PC-9 (cell line): Measurements from ENCODE around the gene PPM1G. TPM values are rescaled to one million over a fixed set of nuclear protein-coding genes. Genes with fewer than 3 reads are reported as not detected.

Experiments
- BruUV-seq: library from RNA; stranded (reverse); fragments of 400-500 nt; replicated peaks from 2 replicates; lab custom pipeline; 2021; lab: Mats Ljungman, UMichigan
- CTCF ChIA-PET: fragments of 300-600 bp; sonication (Branson Sonifier 250); formaldehyde crosslinking; loops from one replicate; lab custom pipeline; 2022; ENCODE audit warnings: antibody characterized with exemption; lab: Charles Lee
- POLR2A ChIA-PET: fragments of 300-600 bp; sonication (Branson Sonifier 250); formaldehyde crosslinking; loops from one replicate; lab custom pipeline; 2022; ENCODE audit warnings: antibody characterized with exemption; ENCODE audit not compliant: unreplicated experiment; lab: Charles Lee
- DNase-seq, 2 experiments: peaks; one replicate each; pipeline versions ENCODE4 v3.0.0 to v3.0.0-alpha.2; 2015 to 2022; ENCODE audit warnings: mixed read lengths in 1 of 2
- H2AFZ ChIP-seq: fragments of 200-600 bp; sonication (generic); 2 replicates; pipeline ENCODE4 v1.8.1; 2017; ENCODE audit warnings: antibody characterized with exemption
- H3F3A ChIP-seq: fragments of 200-600 bp; sonication (generic); 2 replicates; pipeline ENCODE4 v1.8.1; 2017; ENCODE audit warnings: antibody characterized with exemption, mild to moderate bottlenecking, low read depth; ENCODE audit not compliant: insufficient read depth
- H3K27ac ChIP-seq: fragments of 200-600 bp; sonication (generic); 2 replicates; pipeline ENCODE4 v1.6.1; 2016; ENCODE audit warnings: mixed run types
- H3K27me3 ChIP-seq: fragments of 200-600 bp; sonication (generic); 2 replicates; pipeline ENCODE4 v1.6.1; 2016; ENCODE audit warnings: low read depth, mixed run types; ENCODE audit not compliant: insufficient read depth
- H3K36me3 ChIP-seq: fragments of 200-600 bp; sonication (generic); 2 replicates; pipeline ENCODE4 v1.6.1; 2016; ENCODE audit warnings: low read depth, mixed run types
- H3K4me1 ChIP-seq: fragments of 200-600 bp; sonication (generic); replicated peaks from 2 replicates; pipeline ENCODE4 v1.6.1; 2016; ENCODE audit warnings: mixed run types; ENCODE audit not compliant: insufficient read depth
- H3K4me2 ChIP-seq: fragments of 200-600 bp; sonication (generic); 2 replicates; pipeline ENCODE4 v1.6.1; 2017; ENCODE audit warnings: mixed run types
- H3K4me3 ChIP-seq: fragments of 200-600 bp; sonication (generic); 2 replicates; pipeline ENCODE4 v1.6.1; 2016; ENCODE audit warnings: mixed run types
- H3K79me2 ChIP-seq: fragments of 200-600 bp; sonication (generic); 2 replicates; pipeline ENCODE4 v1.6.1; 2017; ENCODE audit warnings: low read depth, mixed run types
- H3K9me2 ChIP-seq: fragments of 200-600 bp; sonication (generic); 2 replicates; pipeline ENCODE4 v1.8.1; 2017; ENCODE audit warnings: mild to moderate bottlenecking; ENCODE audit not compliant: insufficient read depth
- H3K9me3 ChIP-seq: fragments of 200-600 bp; sonication (generic); 2 replicates; pipeline ENCODE4 v1.8.1; 2016; ENCODE audit warnings: low read depth; ENCODE audit not compliant: insufficient read depth
- H4K20me1 ChIP-seq: fragments of 200-600 bp; sonication (generic); 2 replicates; pipeline ENCODE4 v1.8.1; 2017; ENCODE audit not compliant: insufficient read depth
- CTCF ChIP-seq: fragments of 200-600 bp; sonication (generic); conservative IDR thresholded peaks from 2 replicates; pipeline ENCODE4 v1.6.1; 2017; ENCODE audit warnings: mixed run types, antibody characterized with exemption, mild to moderate bottlenecking, moderate library complexity
- EZH2 ChIP-seq: fragments of 200-600 bp; sonication (generic); IDR thresholded peaks from 2 replicates; pipeline ENCODE4 v1.8.0; 2017; ENCODE audit warnings: antibody characterized with exemption, low read depth
- intact Hi-C: fragments of 100-400 bp; cut with micrococcal nuclease; formaldehyde crosslinking; loops from one replicate; pipeline ENCODE4 v1.10.0; 2022; ENCODE audit not compliant: unreplicated experiment
- total RNA-seq: library from RNA; stranded (reverse); gene quantifications from 2 replicates; pipeline ENCODE4 v1.2.3, GENCODE V29; 2021

The PPM1G gene
- total RNA-seq, 1 experiment from 2014 or later, result 136 TPM

- no peaks in the 10 kb centered on the region for H3K9me3 ChIP-seq
- H3K9me2 ChIP-seq, result no peaks in the 10 kb centered on the region
- intact Hi-C loops, result loop anchor here (1.0 to 10.0 kb wide), 4 partner anchors 34 to 213 kb away; partner anchors contain the start of gene IFT172
- peak within 1 kb of the TSS; percentile 94 for H2AFZ ChIP-seq
- ChIA-PET CTCF (interaction anchor here (0.7 to 1.1 kb wide), 2 partner anchors 187 to 964 kb away, joined by 3 to 4 read pairs; partner anchors contain the start of gene GPN1), POLR2A (interaction anchor here (0.6 kb wide), 1 partner anchor 33 kb away, joined by 3 read pairs; no protein-coding TSS in a partner anchor)
- peak; percentile 69 to 86 for DNase-seq
- peaks cover 56% of the 10 kb centered on the region for H3F3A ChIP-seq
- no TSS peak for BruUV-seq
- H3K4me3 ChIP-seq, result peak within 1 kb of the TSS; percentile 79
- no peaks in the 10 kb centered on the region for H3K27me3 ChIP-seq
- H3K27ac ChIP-seq, result peak within 1 kb of the TSS; percentile 63
- H3K4me2 ChIP-seq, result peak within 1 kb of the TSS; percentile 99
- H3K4me1 ChIP-seq, result peaks cover 19% of the 10 kb centered on the region
- no peak for TF ChIP-seq EZH2
- TF ChIP-seq CTCF, result peak; percentile 68
- H3K36me3 ChIP-seq, result peaks cover 4% of the 10 kb centered on the region; the same call in 1 of the 2 replicates
- H3K79me2 ChIP-seq, result peaks cover 5% of the 10 kb centered on the region; the same call in 1 of the 2 replicates
- no peaks in the 10 kb centered on the region; the same call in 1 of the 2 replicates for H4K20me1 ChIP-seq
Measured at GRCh38 chr2:27441958-27442919, 32.8 kb upstream of the PPM1G start, which contains the start of gene KRTCAP3. TSS of gene KRTCAP3 (plus strand) at chr2:27442381. CDS start at chr2:27442413, 32 bp downstream.

- H3K4me2 ChIP-seq, result no peak overlapping the region
- H3F3A ChIP-seq, result peaks cover 49% of the 10 kb centered on the region; the same call in 1 of the 2 replicates
- H3K27ac ChIP-seq, result no peak overlapping the region
- peaks cover 4% of the 10 kb centered on the region; the same call in 1 of the 2 replicates for H3K36me3 ChIP-seq
- no TSS peak for BruUV-seq
- intact Hi-C loops, result loop anchor here (10.0 kb wide), 1 partner anchor 213 kb away; no protein-coding TSS in a partner anchor
- H4K20me1 ChIP-seq, result no peaks in the 10 kb centered on the region; the same call in 1 of the 2 replicates
- peaks cover 5% of the 10 kb centered on the region; the same call in 1 of the 2 replicates for H3K79me2 ChIP-seq
- CTCF ChIA-PET, result interaction anchor here (1.1 kb wide), 1 partner anchor 188 kb away, joined by 4 read pairs; the partner anchor contains the start of gene GPN1
- no peaks in the 10 kb centered on the region for H3K9me3 ChIP-seq
- H2AFZ ChIP-seq, result no peak overlapping the region
- H3K4me1 ChIP-seq, result peaks cover 17% of the 10 kb centered on the region
- H3K4me3 ChIP-seq, result no peak overlapping the region
- POLR2A ChIA-PET, result no interaction called here
- H3K27me3 ChIP-seq, result no peaks in the 10 kb centered on the region
- no peak for DNase-seq
- no peak for TF ChIP-seq EZH2
- TF ChIP-seq CTCF, result no peak
- H3K9me2 ChIP-seq, result no peaks in the 10 kb centered on the region
Measured at GRCh38 chr2:27441226-27441926, 32.0 kb upstream of the PPM1G start.

GRCh38 chr2:27435628-27436027, 26.2 kb upstream of the PPM1G start:
- no peak for DNase-seq
- H3K4me3 ChIP-seq, result no peak overlapping the region
- no TSS peak for BruUV-seq
- no peak overlapping the region for H2AFZ ChIP-seq
- H4K20me1 ChIP-seq, result peaks cover 28% of the 10 kb centered on the region
- no peak for TF ChIP-seq EZH2
- no peak for TF ChIP-seq CTCF
- no peaks in the 10 kb centered on the region for H3K27me3 ChIP-seq
- H3F3A ChIP-seq, result peaks cover 22% of the 10 kb centered on the region; the same call in 1 of the 2 replicates
- H3K9me2 ChIP-seq, result no peaks in the 10 kb centered on the region
- CTCF ChIA-PET, result no interaction called here
- H3K9me3 ChIP-seq, result no peaks in the 10 kb centered on the region
- H3K36me3 ChIP-seq, result peaks cover 28% of the 10 kb centered on the region
- H3K4me1 ChIP-seq, result peaks cover 9% of the 10 kb centered on the region
- POLR2A ChIA-PET, result no interaction called here
- no peak overlapping the region for H3K4me2 ChIP-seq
- peaks cover 27% of the 10 kb centered on the region for H3K79me2 ChIP-seq
- no peak overlapping the region for H3K27ac ChIP-seq
- intact Hi-C loops, result no loop called here
